GM19324 (cell line): Measurements from ENCODE around the gene CYP26C1.
"Not testable (repeated sequence)": the region's sequence is repeated elsewhere in the genome, so short reads cannot be mapped to it uniquely, and the experiment has no call there.

ENCODE experiments used
- ATAC-seq: cut with Tn5 transposase; IDR thresholded peaks from one replicate; pipeline ENCODE4 v1.9.1; 2021; ENCODE audit warnings: mild to moderate bottlenecking, moderate library complexity; ENCODE audit not compliant: unreplicated experiment, low FRiP score

The CYP26C1 gene

GRCh38 chr10:93099670-93100069 is 39.1 kb downstream of the CYP26C1 start:
- no peak for ATAC-seq

DNA sequence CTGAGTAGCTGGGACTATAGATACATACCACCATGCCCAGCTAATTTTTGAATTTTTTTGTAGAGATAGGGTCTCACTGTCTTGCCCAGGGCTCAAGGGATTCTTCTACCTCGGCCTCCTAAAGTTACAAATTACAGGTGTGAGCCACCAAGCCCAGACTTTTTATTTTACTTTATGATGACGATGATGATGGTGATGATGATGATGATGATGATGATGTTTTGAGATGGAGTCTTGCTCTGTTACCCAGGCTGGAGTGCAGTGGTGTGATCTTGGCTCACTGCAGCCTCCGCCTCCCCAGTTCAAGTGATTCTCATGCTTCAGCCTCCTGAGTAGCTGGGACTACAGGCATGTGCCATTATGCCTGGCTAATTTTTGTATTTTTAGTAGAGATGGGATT is 40.5 kb downstream of the CYP26C1 start:
- ATAC-seq, result not testable (repeated sequence)

DNA sequence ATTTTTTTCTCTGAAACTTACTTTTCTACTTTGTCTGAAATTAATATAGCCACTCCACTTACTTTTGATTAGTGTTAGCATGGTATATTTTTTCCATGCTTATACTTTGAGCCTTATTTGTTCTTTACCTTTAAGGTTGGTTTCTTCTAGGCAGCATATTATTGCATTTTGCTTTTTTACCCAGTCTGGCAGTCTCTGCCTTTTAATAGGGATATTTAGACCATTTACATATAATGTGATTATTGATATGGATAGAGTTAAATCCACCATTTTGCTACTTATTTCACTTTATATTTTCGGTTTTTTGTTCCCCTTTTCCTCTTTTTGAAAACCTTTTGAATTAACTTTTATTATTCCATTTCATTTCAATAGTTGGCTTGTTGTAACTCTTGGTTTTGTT is 43.4 kb downstream of the CYP26C1 start:
- ATAC-seq, result no peak

GRCh38 chr10:93106631-93107072 is 46.1 kb downstream of the CYP26C1 start:
- ATAC-seq, result no peak

- no peak for ATAC-seq
These were observed 50.0 kb downstream of the CYP26C1 start for GRCh38 chr10:93110472-93111146.

- ATAC-seq, result no peak
These were observed 52.4 kb downstream of the CYP26C1 start for GRCh38 chr10:93113042-93113441.

DNA sequence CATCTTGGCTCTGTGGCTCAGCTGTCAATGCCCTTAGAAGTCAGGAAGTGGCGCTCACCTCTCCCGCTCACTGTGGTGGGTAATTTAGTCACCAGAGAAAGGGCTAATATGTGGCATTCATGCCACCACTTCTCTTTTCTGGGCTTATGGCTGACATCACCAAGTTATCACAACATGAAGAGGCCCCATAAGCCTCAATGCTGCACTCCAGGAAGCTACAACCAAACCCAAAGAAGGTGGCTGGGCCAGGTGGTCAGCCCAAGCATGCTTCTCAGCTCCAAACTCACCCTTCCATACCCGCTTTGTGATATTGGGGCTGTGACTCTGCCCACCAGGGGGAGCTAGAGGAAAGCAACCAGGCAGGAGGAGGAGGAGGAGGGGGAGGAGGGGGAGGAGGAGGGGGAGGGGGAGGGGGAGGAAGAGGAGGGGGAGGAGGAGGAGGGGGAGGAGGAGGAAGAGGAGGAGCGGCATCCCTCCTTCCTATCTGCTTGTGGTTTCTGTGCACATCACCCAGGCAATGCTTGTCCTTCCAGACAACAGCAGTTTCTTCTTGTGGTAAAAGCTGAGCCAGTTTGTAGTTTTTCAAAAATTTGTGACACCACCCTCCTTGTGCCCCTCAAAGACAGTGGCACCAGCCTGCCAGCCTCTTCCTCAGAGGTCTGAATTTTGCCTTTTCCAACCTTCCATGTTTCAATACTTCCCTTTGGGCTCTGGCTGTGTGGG is 55.2 kb downstream of the CYP26C1 start:
- ATAC-seq, result no peak
